Measurements from ENCODE around the gene MRO. TPM values are rescaled to one million over a fixed set of nuclear protein-coding genes. Genes with fewer than 3 reads are reported as not detected.
"Not testable (repeated sequence)": the region's sequence is repeated elsewhere in the genome, so short reads cannot be mapped to it uniquely, and the experiment has no call there.

The MRO gene
- total and polyA plus RNA-seq, 4 experiments from 2014 or later = not detected

DNA sequence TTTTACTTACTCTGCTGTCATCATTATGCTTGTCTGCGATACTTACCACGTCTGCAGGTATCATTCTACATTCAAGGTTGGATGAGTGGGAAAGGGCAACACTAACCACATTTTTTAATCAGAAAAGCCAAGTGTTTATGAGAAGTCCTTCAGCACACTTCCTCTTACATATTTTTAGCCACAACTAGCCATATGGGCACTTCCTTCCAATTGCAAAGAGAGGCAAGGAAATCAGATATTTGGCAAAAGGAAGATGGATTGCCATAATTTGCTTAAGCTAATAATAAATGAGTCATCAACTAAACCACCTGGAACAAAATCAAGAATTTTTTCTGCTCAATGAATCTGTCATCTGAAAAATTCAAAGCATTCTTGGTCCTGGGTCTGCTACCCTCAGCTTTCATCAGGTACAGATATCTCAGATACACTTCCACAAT lies 16.7 kb upstream of the MRO start:
- Mint-ChIP-seq H3K27ac (no peak overlapping the region), H3K4me3 (no peak overlapping the region), H3K27me3 (peaks cover 1 to 10% of the 10 kb centered on the region in 2 donors), H3K9me3 (no peaks in the 10 kb centered on the region), H3K36me3 (no peaks in the 10 kb centered on the region), H3K4me1 (peaks cover 0 to 2% (median under 1%) of the 10 kb centered on the region in 4 donors)
- Histone ChIP-seq H3K36me3 (ENCODE audit: insufficient read depth, low read length) (no peaks in the 10 kb centered on the region), H3K4me3 (ENCODE audit: low read length in 2 of 2) (no peak overlapping the region), H3K4me1 (ENCODE audit: insufficient read depth, low read length) (no peaks in the 10 kb centered on the region), H3K27me3 (ENCODE audit: insufficient read depth, low read length) (no peaks in the 10 kb centered on the region), H3K27ac (ENCODE audit: low read depth, low read length) (no peak overlapping the region), H3K9me3 (ENCODE audit: control insufficient read depth in 1 of 2, low read length in 2 of 2) (no peaks in the 10 kb centered on the region)
- no peak for DNase-seq
- POLR2A ChIA-PET (ENCODE audit: partially characterized antibody) = interaction anchor here (0.6 kb wide), 1 partner anchor 198 kb away, joined by 3 read pairs; no protein-coding TSS in a partner anchor
- CTCF ChIA-PET (ENCODE audit: partially characterized antibody) = interaction anchor here (1.0 kb wide), 1 partner anchor 215 kb away, joined by 3 read pairs; no protein-coding TSS in a partner anchor
- intact Hi-C loops (cut with micrococcal nuclease) = no loop called here

DNA sequence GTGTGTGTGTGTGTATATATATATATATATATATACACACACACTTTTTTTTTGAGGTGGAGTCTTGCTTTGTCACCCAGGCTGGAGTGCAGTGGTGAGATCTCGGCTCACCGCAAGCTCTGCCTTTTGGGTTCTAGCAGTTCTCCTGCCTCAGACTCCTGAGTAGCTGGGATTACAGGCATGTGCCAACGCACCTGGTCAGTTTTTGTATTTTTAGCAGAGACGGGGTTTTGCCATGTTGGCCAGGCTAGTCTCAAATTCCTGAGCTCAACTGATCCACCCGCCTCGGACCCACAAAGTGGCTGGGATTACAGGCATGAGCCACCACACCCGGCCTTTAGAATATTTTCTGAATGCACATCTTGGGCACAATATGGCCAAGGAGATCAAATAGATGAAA lies 13.7 kb upstream of the MRO start:
- H3K27me3 Mint-ChIP-seq = peaks cover 4 to 10% of the 10 kb centered on the region in 2 donors
- POLR2A ChIA-PET (ENCODE audit: partially characterized antibody); H3K4me1 Mint-ChIP-seq: not testable (repeated sequence)

DNA sequence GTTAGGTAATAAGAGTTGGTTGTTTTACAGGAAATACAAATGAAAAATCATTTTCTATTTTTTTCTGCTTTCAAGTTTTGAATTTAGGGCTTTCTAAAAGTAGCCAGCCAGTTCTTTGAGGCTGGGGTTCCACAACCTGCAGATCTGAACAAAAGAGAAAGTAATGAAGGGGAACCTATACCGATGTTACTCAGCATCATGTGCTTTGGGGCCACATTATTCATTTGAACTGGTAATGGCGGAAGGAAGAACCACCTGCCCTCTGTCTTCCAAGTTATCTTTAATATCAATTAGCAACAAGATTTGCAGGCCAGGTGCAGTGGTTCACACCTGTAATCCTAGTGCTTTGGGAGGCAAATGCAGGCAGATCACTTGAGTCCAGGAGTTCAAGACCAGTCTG lies 12.9 kb upstream of the MRO start:
- no peak for DNase-seq
- H3K27ac ChIP-seq (ENCODE audit: low read depth, low read length) = no peak overlapping the region
- no peaks in the 10 kb centered on the region for H3K36me3 Mint-ChIP-seq
- ChIA-PET POLR2A (ENCODE audit: partially characterized antibody) (no interaction called here), CTCF (ENCODE audit: partially characterized antibody) (interaction anchor here (0.7 kb wide), 1 partner anchor 219 kb away, joined by 4 read pairs; no protein-coding TSS in a partner anchor)
- no peak overlapping the region for H3K4me3 ChIP-seq (ENCODE audit: low read length in 2 of 2)
- no peaks in the 10 kb centered on the region for H3K36me3 ChIP-seq (ENCODE audit: insufficient read depth, low read length)
- H3K4me1 Mint-ChIP-seq = peaks cover 0 to 2% (median under 1%) of the 10 kb centered on the region in 4 donors
- H3K27ac Mint-ChIP-seq = no peak overlapping the region
- no peaks in the 10 kb centered on the region for H3K9me3 ChIP-seq (ENCODE audit: control insufficient read depth in 1 of 2, low read length in 2 of 2)
- no peaks in the 10 kb centered on the region for H3K4me1 ChIP-seq (ENCODE audit: insufficient read depth, low read length)
- H3K27me3 Mint-ChIP-seq = peaks cover 4 to 6% of the 10 kb centered on the region in 2 donors
- H3K9me3 Mint-ChIP-seq = no peaks in the 10 kb centered on the region
- no peak overlapping the region for H3K4me3 Mint-ChIP-seq
- intact Hi-C loops (cut with micrococcal nuclease) = no loop called here
- H3K27me3 ChIP-seq (ENCODE audit: insufficient read depth, low read length) = no peaks in the 10 kb centered on the region

More for the DNA sequence above, 13.7 kb upstream of the MRO start:
- CTCF ChIA-PET (ENCODE audit: partially characterized antibody) = interaction anchor here (1.9 kb wide), 1 partner anchor 13 kb away, joined by 6 read pairs; no protein-coding TSS in a partner anchor
- H3K36me3 ChIP-seq (ENCODE audit: insufficient read depth, low read length); H3K27ac ChIP-seq (ENCODE audit: low read depth, low read length); H3K27me3 ChIP-seq (ENCODE audit: insufficient read depth, low read length); H3K4me3 ChIP-seq (ENCODE audit: low read length in 2 of 2); H3K9me3 ChIP-seq (ENCODE audit: control insufficient read depth in 1 of 2, low read length in 2 of 2); H3K27ac Mint-ChIP-seq; intact Hi-C loops (cut with micrococcal nuclease); H3K9me3 Mint-ChIP-seq; H3K4me3 Mint-ChIP-seq; H3K4me1 ChIP-seq (ENCODE audit: insufficient read depth, low read length); H3K36me3 Mint-ChIP-seq; DNase-seq: not testable (repeated sequence)

DNA sequence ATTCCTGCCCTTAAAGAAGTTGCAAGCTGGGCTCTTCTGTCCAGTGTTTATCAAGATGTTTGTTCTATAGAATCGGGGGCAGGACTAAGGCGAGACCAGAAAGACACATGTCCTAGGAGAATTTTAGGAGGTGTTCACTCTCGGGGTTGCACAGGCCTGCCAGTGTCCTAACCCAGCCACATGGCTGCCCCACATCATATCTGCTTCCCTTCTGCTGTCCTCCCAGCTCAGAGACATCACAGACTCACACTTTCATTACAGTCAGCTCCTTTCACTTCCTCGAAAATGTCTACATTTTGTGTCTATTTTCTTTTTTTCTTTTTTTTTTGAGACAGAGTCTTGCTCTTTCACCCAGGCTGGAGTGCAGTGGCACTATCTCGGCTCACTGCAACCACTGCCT lies 10.7 kb upstream of the MRO start:
- DNase-seq = no peak
- H3K36me3 Mint-ChIP-seq = no peaks in the 10 kb centered on the region
- no peak overlapping the region for H3K4me3 Mint-ChIP-seq
- H3K9me3 Mint-ChIP-seq = no peaks in the 10 kb centered on the region
- peaks cover 0 to 2% (median 0%) of the 10 kb centered on the region in 4 donors for H3K4me1 Mint-ChIP-seq
- Histone ChIP-seq H3K27ac (ENCODE audit: low read depth, low read length) (no peak overlapping the region), H3K36me3 (ENCODE audit: insufficient read depth, low read length) (no peaks in the 10 kb centered on the region), H3K27me3 (ENCODE audit: insufficient read depth, low read length) (no peaks in the 10 kb centered on the region), H3K4me1 (ENCODE audit: insufficient read depth, low read length) (no peaks in the 10 kb centered on the region), H3K9me3 (ENCODE audit: control insufficient read depth in 1 of 2, low read length in 2 of 2) (no peaks in the 10 kb centered on the region), H3K4me3 (ENCODE audit: low read length in 2 of 2) (no peak overlapping the region)
- intact Hi-C loops (cut with micrococcal nuclease) = no loop called here
- CTCF ChIA-PET (ENCODE audit: partially characterized antibody) = interaction anchor here (0.9 kb wide), 1 partner anchor 221 kb away, joined by 3 read pairs; no protein-coding TSS in a partner anchor
- H3K27me3 Mint-ChIP-seq = peaks cover 4% of the 10 kb centered on the region in 2 donors
- peak overlapping the region in 1 of 7 donors; percentile 4 for H3K27ac Mint-ChIP-seq
- POLR2A ChIA-PET (ENCODE audit: partially characterized antibody) = interaction anchor here (0.6 kb wide), 1 partner anchor 32 kb away, joined by 3 read pairs; no protein-coding TSS in a partner anchor

DNA sequence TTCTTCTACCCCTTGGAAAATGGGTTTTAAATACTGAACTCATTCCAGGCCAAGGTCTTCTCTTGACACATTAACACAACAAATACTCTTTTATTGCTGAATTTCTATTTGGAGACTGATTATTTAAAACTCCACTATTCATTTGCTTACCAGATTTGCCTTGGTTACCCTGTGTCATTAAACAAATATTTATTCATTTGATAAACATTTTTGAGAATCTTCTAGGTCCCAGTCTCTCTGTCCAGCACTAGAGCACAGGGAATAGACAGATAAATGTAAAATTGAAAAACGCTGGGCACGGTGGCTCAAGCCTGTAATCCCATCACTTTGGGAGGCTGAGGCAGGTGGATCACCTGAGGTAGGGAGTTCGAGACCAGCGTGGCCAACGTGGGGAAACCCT lies 9.8 kb upstream of the MRO start:
- Histone ChIP-seq H3K36me3 (ENCODE audit: insufficient read depth, low read length) (no peaks in the 10 kb centered on the region), H3K4me1 (ENCODE audit: insufficient read depth, low read length) (no peaks in the 10 kb centered on the region), H3K27ac (ENCODE audit: low read depth, low read length) (no peak overlapping the region), H3K27me3 (ENCODE audit: insufficient read depth, low read length) (no peaks in the 10 kb centered on the region), H3K9me3 (ENCODE audit: control insufficient read depth in 1 of 2, low read length in 2 of 2) (no peaks in the 10 kb centered on the region), H3K4me3 (ENCODE audit: low read length in 2 of 2) (no peak overlapping the region)
- Mint-ChIP-seq H3K27me3 (peaks cover 4% of the 10 kb centered on the region in 2 donors), H3K36me3 (no peaks in the 10 kb centered on the region), H3K27ac (no peak overlapping the region), H3K4me3 (no peak overlapping the region), H3K4me1 (peaks cover 0 to 2% (median 0%) of the 10 kb centered on the region in 4 donors), H3K9me3 (no peaks in the 10 kb centered on the region)
- ChIA-PET CTCF (ENCODE audit: partially characterized antibody) (no interaction called here), POLR2A (ENCODE audit: partially characterized antibody) (no interaction called here)
- intact Hi-C loops (cut with micrococcal nuclease) = no loop called here
- DNase-seq = no peak

DNA sequence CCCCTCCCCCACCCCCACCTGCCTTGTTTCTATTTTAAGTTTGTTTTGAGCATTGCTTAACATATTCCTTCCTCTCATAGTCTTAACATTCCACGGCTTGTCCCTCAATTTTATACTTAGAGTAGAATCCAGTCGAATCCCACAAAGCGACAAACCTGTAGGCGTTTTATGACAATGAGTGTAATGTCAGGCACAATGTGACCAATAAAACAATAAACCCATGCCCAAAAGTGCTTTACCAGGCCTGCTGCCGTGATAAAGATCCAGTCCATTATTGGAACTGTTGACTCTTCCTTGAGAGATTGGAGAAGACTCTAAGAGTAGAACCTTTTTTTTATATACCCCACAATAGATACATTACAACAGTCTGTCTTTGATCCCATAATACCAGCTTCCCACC lies 6.2 kb upstream of the MRO start:
- no peak overlapping the region for H3K27ac ChIP-seq (ENCODE audit: low read depth, low read length)
- Mint-ChIP-seq H3K9me3 (no peaks in the 10 kb centered on the region), H3K27ac (no peak overlapping the region), H3K36me3 (no peaks in the 10 kb centered on the region), H3K4me1 (no peaks in the 10 kb centered on the region), H3K4me3 (no peak overlapping the region), H3K27me3 (peaks cover 0 to under 1% of the 10 kb centered on the region in 2 donors)
- ChIA-PET POLR2A (ENCODE audit: partially characterized antibody) (no interaction called here), CTCF (ENCODE audit: partially characterized antibody) (no interaction called here)
- intact Hi-C loops (cut with micrococcal nuclease) = no loop called here
- H3K4me1 ChIP-seq (ENCODE audit: insufficient read depth, low read length) = peaks cover under 1% of the 10 kb centered on the region
- no peak overlapping the region for H3K4me3 ChIP-seq (ENCODE audit: low read length in 2 of 2)
- no peaks in the 10 kb centered on the region for H3K9me3 ChIP-seq (ENCODE audit: control insufficient read depth in 1 of 2, low read length in 2 of 2)
- no peak for DNase-seq
- H3K36me3 ChIP-seq (ENCODE audit: insufficient read depth, low read length) = no peaks in the 10 kb centered on the region
- H3K27me3 ChIP-seq (ENCODE audit: insufficient read depth, low read length) = no peaks in the 10 kb centered on the region

DNA sequence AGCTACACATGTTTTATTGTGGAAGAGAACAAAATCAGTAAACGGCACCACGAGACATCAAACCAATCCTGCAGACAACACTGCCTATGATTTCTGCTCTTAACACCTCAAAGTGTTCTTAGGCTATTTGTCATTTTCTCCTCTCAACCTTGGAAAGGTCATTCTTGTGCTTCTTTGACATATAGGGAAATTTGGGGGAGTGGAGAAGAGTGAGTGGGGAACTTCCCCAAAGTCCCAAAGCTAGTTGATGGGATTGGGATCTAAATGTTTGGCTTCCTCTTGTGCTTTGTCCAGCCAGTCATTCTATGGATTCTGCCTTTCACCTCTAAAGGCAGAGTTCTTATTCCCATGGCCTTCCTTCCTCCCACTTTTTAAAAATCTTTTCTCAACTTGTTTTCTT lies 5.8 kb upstream of the MRO start:
- H3K27me3 Mint-ChIP-seq = no peaks in the 10 kb centered on the region
- H3K4me1 ChIP-seq (ENCODE audit: insufficient read depth, low read length) = peaks cover 5% of the 10 kb centered on the region
- POLR2A ChIA-PET (ENCODE audit: partially characterized antibody) = no interaction called here
- H3K9me3 ChIP-seq (ENCODE audit: control insufficient read depth in 1 of 2, low read length in 2 of 2) = no peaks in the 10 kb centered on the region
- H3K4me1 Mint-ChIP-seq = no peaks in the 10 kb centered on the region
- no peak for DNase-seq
- H3K27me3 ChIP-seq (ENCODE audit: insufficient read depth, low read length) = no peaks in the 10 kb centered on the region
- H3K36me3 Mint-ChIP-seq = no peaks in the 10 kb centered on the region
- no peak overlapping the region for H3K27ac ChIP-seq (ENCODE audit: low read depth, low read length)
- no peak overlapping the region for H3K4me3 ChIP-seq (ENCODE audit: low read length in 2 of 2)
- CTCF ChIA-PET (ENCODE audit: partially characterized antibody) = interaction anchor here (1.1 kb wide), 1 partner anchor 15 kb away, joined by 3 read pairs; no protein-coding TSS in a partner anchor
- no peaks in the 10 kb centered on the region for H3K9me3 Mint-ChIP-seq
- H3K4me3 Mint-ChIP-seq = no peak overlapping the region
- intact Hi-C loops (cut with micrococcal nuclease) = no loop called here
- H3K27ac Mint-ChIP-seq = no peak overlapping the region
- no peaks in the 10 kb centered on the region for H3K36me3 ChIP-seq (ENCODE audit: insufficient read depth, low read length)
